AG20443 (cell line): ENCODE measurements around the gene AMN1.
"Not testable (repeated sequence)": the region's sequence is repeated elsewhere in the genome, so short reads cannot be mapped to it uniquely, and the experiment has no call there.

Experiments used
- DNase-seq: peaks from one replicate; pipeline ENCODE4 v3.0.0; 2012; ENCODE audit warnings: low spot score, mixed read lengths

AMN1 gene

DNA sequence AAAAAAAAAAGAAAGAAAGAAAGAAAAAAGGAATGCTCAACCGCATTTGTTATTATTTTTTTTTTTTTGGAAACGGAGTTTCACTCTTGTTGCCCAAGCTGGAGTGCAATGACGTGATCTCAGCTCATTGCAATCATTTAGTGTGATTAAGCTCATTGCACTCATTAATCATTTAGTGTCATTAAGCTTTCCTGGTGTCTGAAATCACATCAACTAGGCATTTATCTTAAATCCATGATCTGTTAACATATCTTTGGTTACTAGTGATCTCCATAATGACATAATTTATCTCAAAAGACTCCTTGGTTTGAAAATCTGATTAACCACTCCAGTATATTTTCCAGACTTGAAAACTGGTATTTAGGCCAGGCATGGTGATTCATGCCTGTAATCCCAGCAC is 43.0 kb downstream of the AMN1 start:
- DNase-seq, result no peak

DNA sequence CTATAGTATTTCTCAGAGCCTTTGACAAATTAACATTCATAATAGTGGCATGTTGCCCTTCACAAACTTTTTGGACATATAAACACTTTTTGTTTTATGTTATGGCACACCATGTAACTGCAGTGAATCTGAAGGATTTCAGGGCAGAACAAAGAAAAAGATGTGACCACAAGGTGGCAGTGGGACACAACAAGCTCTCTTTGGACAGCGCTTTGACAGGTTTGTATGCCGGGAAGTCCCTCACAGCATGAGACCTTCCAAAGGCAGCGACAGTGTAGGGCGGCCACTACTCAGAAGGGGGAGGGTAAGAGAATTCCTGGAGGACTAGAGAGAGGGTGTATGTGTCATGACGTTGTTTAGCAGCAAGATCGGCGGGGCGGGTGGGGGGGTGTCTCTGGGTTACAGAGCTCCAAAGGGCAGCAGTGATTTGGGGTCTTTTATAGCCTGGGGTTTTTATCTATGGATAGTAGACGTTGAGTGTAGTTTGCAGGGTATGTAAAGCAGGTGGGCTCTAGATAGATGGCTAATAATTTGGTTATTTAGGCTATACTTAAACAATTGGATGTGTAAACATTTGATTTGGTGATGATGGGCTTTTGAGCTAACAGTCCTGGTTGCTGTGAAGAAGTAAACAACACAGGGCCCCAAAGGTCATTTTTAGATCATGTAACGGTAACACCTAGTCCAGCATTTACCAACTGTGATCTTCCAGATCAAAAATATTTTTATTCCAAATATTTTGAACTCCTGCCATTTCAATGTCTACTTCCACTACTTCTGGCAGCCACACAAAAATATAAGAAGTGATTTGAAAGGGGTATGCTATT is 46.5 kb downstream of the AMN1 start:
- DNase-seq, result peak; percentile 60

DNA sequence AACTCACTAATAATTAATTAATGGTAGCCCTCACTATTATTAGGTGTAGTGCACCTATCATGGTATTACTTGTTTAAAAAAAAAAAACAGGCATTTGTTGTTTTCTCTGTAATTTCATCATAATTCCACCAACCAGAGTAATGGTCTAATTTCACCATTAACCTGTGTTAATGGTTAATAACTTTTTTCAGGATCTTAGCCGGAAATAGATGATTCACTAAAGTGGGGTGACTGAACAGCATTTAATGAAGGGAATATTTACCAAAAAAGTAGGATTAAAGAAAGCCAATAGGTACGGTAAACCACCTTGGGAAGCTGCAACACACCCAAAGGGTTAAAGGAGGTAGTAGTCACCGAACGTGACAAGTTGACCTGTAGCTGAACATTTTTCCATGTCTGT is 56.3 kb downstream of the AMN1 start:
- DNase-seq, result no peak

GRCh38 chr12:31669582-31669981 is 59.2 kb downstream of the AMN1 start:
- not testable (repeated sequence) for DNase-seq

DNA sequence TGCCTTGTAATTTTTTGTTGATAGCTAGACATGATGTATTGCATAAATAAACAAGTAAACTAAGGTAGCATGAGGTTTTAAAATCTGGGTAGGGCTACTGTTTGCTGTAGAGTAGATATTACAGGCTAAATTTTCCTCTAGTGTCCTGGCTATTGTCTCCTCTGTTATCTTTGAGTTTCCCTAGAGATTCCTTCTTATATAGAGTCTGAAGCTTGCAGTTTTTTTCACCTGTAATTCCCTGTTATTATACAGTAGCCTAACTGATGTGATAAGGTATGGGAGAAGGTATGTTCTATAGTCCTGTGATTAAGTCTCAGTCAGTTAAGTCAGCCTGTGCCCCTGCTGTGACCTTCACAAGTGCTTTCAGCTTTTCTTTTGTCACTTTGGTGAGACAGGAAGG is 59.8 kb downstream of the AMN1 start:
- no peak for DNase-seq

DNA sequence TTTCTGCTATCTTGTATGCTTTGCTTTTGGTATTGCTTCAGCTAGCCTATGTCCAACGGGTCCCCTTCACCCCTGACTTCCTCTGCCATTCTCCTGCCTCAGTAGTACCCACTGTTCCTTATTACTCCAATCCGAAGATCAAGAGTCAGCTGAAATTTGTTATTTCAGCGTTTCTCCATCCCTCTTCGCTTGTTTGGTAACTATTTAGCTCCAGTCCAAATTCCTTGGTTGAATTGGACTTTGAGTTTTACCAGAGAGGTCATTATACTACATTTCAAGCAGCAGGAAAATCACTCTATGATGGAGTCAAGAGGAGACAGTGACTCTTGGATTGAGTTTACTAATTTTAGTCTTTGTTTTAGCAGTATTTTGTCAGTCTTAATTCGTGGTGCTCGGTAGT is 64.8 kb downstream of the AMN1 start:
- DNase-seq, result no peak

DNA sequence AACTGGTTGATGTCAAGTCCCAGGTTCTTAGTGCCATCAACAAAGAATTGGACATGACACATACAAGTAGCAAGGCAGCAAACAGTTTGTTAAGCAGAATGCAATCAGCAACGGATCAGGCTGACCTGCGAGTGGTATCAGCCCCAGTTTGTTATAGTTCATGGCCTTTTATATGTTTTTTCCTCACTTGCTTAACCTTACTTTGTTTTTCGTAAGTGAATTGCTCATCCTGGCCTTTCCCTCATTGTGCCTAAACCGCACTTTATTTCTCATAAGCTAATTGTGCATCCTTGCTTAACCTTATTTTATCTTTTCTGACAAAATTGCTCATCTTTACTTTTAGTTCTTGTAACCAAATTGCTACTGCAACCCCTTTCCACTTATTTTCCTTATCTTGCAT is 65.2 kb downstream of the AMN1 start:
- DNase-seq, result no peak

- no peak for DNase-seq
These were observed 66.5 kb downstream of the AMN1 start for GRCh38 chr12:31662176-31662849.

- DNase-seq, result peak; percentile 91
These were observed 69.5 kb downstream of the AMN1 start, which contains the start of gene ETFBKMT for GRCh38 chr12:31659087-31659942. TSS of gene ETFBKMT (plus strand) at chr12:31659688. CDS start at chr12:31661954, 2,266 bp downstream.

DNA sequence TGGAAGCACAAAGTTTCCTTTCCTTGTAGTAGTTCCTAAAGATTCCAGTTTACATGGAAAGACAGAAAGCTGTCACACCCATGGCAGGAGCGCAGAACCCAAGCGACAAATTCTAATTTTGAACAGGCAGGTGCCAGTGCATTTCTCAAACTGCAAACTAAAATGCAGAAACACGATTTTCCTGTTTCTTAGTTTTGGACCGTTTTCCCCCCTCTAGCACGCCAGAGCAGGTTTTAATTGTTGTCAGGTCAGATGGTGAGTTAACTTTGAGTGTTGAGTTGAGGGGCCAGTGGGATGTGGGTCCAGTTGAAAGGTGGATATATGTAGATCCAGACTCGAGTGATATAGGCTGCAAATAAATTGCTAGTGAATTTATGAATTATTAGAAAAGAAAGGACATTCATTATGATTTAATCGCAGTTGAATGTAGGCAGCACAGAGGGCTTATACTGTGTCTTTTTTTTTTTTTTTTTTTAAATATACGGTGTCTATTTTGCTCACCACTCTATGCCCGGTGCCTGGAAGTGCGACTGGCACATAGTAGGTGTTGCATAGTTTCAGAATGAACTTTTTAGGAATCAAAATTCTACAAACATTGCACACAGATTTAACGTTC is 70.2 kb downstream of the AMN1 start:
- DNase-seq, result no peak

- DNase-seq, result no peak
These were observed 73.0 kb downstream of the AMN1 start for GRCh38 chr12:31655792-31656191.

DNA sequence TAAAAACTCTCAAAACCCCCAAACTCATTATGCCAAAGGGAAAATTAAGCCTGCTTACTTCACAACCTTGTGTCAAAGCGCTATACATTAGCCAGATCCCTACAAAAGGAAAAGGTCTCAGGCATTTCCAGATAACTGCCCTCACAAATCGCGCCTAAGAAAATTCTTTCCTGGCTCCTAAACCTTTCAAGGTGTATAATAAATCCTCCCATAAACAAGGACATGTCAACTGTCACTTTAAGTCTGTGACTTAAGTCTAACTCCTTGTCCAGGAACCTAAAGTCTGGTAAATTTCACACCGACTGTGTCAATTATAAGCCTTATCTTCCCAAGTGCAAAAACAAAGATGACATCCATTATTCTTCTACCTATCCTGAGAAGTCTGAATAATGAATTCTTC is 73.6 kb downstream of the AMN1 start:
- DNase-seq, result no peak

GRCh38 chr12:31651893-31652521 is 76.8 kb downstream of the AMN1 start:
- no peak for DNase-seq

DNA sequence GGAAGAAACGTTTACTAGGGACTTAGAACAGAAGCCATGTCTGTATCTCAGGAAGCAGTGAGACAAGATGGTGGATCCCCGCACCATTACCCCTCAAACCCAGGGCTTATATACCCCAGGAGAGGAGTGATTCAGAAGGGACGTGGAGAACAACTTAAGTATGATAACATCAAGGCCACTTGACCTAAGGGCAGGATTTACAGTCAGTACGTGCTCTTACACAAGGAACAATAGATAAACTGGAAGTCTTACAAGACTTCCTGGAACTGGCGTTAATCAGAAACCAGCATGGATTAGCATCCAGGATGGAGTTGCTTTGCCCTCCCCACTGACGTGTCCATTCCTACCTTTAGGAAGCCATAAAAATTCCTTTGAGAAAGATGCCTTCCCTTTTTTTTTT is 77.9 kb downstream of the AMN1 start:
- DNase-seq, result no peak

DNA sequence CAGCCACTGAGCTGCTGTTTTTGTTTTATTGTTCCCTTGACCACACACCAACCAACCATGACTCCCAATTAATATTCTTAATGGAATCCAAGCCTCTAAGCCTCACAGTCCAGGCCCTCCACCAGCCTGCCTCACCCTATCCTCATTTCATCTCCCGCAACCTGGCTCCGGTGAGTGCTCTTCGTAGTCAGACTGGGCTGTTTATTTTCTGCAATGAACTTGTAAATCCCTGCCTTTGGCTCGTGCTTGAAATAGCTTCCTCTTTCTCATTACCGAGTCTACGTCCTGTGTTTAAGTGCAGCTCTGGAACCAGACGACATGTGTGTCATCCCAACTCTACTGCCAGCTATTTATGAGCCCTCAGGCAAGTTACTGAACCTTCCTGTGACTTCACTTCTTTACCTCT is 81.7 kb downstream of the AMN1 start:
- no peak for DNase-seq

DNA sequence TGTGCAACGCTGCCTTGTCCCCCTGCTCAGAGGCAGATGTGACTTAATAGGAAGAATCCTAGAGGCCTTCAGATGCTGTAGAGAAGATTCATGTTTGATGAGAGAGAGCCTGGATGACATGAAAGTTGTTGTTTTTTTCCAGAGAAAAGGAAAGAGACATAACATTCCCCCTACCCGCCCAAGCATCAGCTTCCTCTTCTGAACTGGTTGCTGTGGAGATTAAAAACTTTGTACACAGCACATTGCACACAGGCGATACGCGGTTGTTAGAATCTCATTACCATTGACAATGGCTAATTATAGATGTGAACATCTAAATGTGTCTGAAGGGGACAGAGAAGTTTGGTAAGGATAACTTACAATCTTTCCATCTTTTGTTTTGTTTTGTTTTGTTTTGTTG is 82.9 kb downstream of the AMN1 start:
- DNase-seq, result no peak

DNA sequence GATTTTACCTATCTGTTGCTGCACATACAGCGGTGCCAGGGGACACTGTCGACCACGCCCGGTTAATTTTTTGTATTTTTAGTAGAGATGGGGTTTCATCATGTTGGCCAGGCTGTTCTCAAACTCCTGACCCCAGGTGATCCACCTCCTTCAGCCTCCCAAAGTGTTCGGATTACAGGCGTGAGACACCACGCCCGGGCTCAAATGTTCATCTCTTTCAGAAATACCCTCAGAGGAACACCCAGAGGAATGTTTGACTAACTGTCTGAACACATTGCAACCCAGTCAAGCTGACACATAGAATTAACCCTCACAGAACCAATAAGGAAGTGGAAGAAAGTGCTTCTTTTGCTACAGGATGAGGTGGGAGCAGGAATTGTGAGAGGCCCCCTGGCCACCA is 84.3 kb downstream of the AMN1 start:
- no peak for DNase-seq

- no peak for DNase-seq
These were observed 87.2 kb downstream of the AMN1 start for GRCh38 chr12:31641509-31642090.

GRCh38 chr12:31634620-31635019 is 94.2 kb downstream of the AMN1 start:
- DNase-seq, result no peak

GRCh38 chr12:31633464-31633863 is 95.4 kb downstream of the AMN1 start:
- no peak for DNase-seq

DNA sequence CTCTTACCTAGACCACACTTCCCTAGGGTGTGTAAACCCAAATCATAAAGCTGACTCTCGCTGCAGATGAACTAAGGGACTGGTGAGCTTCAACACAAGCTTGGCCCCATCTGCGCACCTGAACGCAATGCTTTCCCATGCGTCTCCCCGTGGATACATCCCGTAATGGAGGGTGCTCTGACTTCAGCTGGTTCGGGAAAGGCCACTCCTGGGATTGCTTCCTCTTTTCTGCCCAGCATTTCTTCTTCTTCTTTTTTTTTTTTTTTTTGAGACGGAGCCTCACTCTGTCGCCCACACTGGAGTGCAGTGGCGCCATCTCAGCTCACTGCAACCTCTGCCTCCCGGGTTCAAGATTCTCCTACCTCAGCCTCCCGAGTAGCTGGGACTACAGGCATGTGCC is 97.0 kb downstream of the AMN1 start:
- no peak for DNase-seq
